Right lobe of liver (tissue), 4 donors: ENCODE results near the gene PTPRD.

ENCODE experiments used
- CTCF ChIP-seq, 4 donors: fragments of 200-600 bp in 3 of 4; fragments of 450-650 bp in 1 of 4; IDR thresholded peaks; one replicate each; pipeline versions ENCODE4 v1.5.1 to v1.8.0; 2016 to 2022; ENCODE audit warnings: antibody characterized with exemption in 4 of 4, mild to moderate bottlenecking in 2 of 4
- POLR2A ChIP-seq: fragments of 450-650 bp; IDR thresholded peaks from one replicate; pipeline ENCODE4 v1.6.1; 2017; ENCODE audit warnings: antibody characterized with exemption, mild to moderate bottlenecking
- donor health status: DM: no; HTN: no; CAD: no.
- donor health status: DM: no; HTN: no; CAD: no.
- donor health status: DM: no; HTN: yes; CAD: no.

GRCh38 chr9:9078301-9078700, 1534.5 kb downstream of the PTPRD start:
- TF ChIP-seq CTCF (IDR thresholded peaks at IDR 0.05) = no peak
- TF ChIP-seq POLR2A = no peak
